Measurements from ENCODE around the gene IFNAR1. TPM values are rescaled to one million over a fixed set of nuclear protein-coding genes. Genes with fewer than 3 reads are reported as not detected.

The IFNAR1 gene
- polyA plus RNA-seq, 1 experiment, result 11.4 TPM

DNA sequence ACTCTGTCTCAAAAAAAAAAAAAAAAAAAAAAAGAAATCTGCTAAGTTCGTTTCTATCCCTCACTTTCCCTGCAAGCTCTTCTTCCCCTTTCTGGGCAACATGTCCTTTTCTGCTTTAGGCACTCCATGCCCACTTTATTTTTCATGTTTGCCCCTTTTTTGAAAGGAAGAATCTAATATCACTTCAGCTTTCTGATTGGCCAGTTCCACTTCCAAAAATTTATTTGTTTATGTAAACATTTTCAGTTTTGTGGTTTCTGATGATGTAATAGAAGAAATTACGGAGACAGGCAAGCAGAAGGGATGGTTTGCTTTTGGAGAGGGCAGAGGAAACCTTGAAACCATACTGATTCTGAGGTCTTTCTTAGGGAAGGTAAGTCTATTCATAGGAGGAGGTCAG is 15.1 kb downstream of the IFNAR1 start:
- Histone ChIP-seq H3K27me3 (ENCODE audit: control insufficient read depth, insufficient read depth, low read length) (no peaks in the 10 kb centered on the region), H3K4me3 (ENCODE audit: low read depth, low read length) (no peak overlapping the region), H3K36me3 (ENCODE audit: control insufficient read depth, insufficient read depth, low read length) (peaks cover 3% of the 10 kb centered on the region; the same call in 1 of the 2 replicates)
- ChIA-PET POLR2A (no interaction called here), CTCF (interaction anchor here (2.2 kb wide), 1 partner anchor 21 kb away, joined by 7 read pairs; no protein-coding TSS in a partner anchor)
- no peak for DNase-seq (ENCODE audit: low read depth)
- TF ChIP-seq, protein P1, sequence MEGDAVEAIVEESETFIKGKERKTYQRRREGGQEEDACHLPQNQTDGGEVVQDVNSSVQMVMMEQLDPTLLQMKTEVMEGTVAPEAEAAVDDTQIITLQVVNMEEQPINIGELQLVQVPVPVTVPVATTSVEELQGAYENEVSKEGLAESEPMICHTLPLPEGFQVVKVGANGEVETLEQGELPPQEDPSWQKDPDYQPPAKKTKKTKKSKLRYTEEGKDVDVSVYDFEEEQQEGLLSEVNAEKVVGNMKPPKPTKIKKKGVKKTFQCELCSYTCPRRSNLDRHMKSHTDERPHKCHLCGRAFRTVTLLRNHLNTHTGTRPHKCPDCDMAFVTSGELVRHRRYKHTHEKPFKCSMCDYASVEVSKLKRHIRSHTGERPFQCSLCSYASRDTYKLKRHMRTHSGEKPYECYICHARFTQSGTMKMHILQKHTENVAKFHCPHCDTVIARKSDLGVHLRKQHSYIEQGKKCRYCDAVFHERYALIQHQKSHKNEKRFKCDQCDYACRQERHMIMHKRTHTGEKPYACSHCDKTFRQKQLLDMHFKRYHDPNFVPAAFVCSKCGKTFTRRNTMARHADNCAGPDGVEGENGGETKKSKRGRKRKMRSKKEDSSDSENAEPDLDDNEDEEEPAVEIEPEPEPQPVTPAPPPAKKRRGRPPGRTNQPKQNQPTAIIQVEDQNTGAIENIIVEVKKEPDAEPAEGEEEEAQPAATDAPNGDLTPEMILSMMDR (IDR thresholded peaks at IDR 0.05; ENCODE audit: insufficient read depth, low read depth, low read length), result no peak

- Histone ChIP-seq H3K4me3 (ENCODE audit: low read depth, low read length) (no peak overlapping the region), H3K36me3 (ENCODE audit: control insufficient read depth, insufficient read depth, low read length) (peaks cover 3% of the 10 kb centered on the region), H3K27me3 (ENCODE audit: control insufficient read depth, insufficient read depth, low read length) (no peaks in the 10 kb centered on the region)
- ChIA-PET POLR2A (no interaction called here), CTCF (interaction anchor here (0.9 to 2.1 kb wide), 2 partner anchors 15 to 147 kb away, joined by 3 to 15 read pairs; no protein-coding TSS in a partner anchor)
- TF ChIP-seq, protein P1 (IDR thresholded peaks at IDR 0.05; ENCODE audit: insufficient read depth, low read depth, low read length), result no peak
- DNase-seq (ENCODE audit: low read depth), result no peak
These were observed 21.0 kb downstream of the IFNAR1 start for GRCh38 chr21:33345751-33346238.

GRCh38 chr21:33348706-33349105 is 23.9 kb downstream of the IFNAR1 start:
- Histone ChIP-seq H3K36me3 (ENCODE audit: control insufficient read depth, insufficient read depth, low read length) (peaks cover 1% of the 10 kb centered on the region; the same call in 1 of the 2 replicates), H3K27me3 (ENCODE audit: control insufficient read depth, insufficient read depth, low read length) (no peaks in the 10 kb centered on the region), H3K4me3 (ENCODE audit: low read depth, low read length) (no peak overlapping the region)
- ChIA-PET POLR2A (no interaction called here), CTCF (interaction anchor here (1.1 to 3.4 kb wide), 2 partner anchors 12 to 87 kb away, joined by 4 to 20 read pairs; no protein-coding TSS in a partner anchor)
- DNase-seq (ENCODE audit: low read depth), result no peak
- TF ChIP-seq, protein P1 (IDR thresholded peaks at IDR 0.05; ENCODE audit: insufficient read depth, low read depth, low read length), result no peak

GRCh38 chr21:33350676-33351075 is 25.9 kb downstream of the IFNAR1 start:
- Histone ChIP-seq H3K27me3 (ENCODE audit: control insufficient read depth, insufficient read depth, low read length) (no peaks in the 10 kb centered on the region), H3K36me3 (ENCODE audit: control insufficient read depth, insufficient read depth, low read length) (peaks cover 1% of the 10 kb centered on the region; the same call in 1 of the 2 replicates), H3K4me3 (ENCODE audit: low read depth, low read length) (no peak overlapping the region)
- POLR2A ChIA-PET, result no interaction called here
- TF ChIP-seq, protein P1 (IDR thresholded peaks at IDR 0.05; ENCODE audit: insufficient read depth, low read depth, low read length), result no peak
- CTCF ChIA-PET, result interaction anchor here (2.7 kb wide), 1 partner anchor 11 kb away, joined by 11 read pairs; no protein-coding TSS in a partner anchor
- DNase-seq (ENCODE audit: low read depth), result no peak

GRCh38 chr21:33355355-33355754 is 30.6 kb downstream of the IFNAR1 start:
- no peak overlapping the region for H3K4me3 ChIP-seq (ENCODE audit: low read depth, low read length)
- H3K27me3 ChIP-seq (ENCODE audit: control insufficient read depth, insufficient read depth, low read length), result no peaks in the 10 kb centered on the region
- no peak for DNase-seq (ENCODE audit: low read depth)
- TF ChIP-seq, protein P1 (IDR thresholded peaks at IDR 0.05; ENCODE audit: insufficient read depth, low read depth, low read length), result no peak
- POLR2A ChIA-PET, result no interaction called here
- CTCF ChIA-PET, result no interaction called here
- peaks cover 8% of the 10 kb centered on the region for H3K36me3 ChIP-seq (ENCODE audit: control insufficient read depth, insufficient read depth, low read length)
